Measurements from ENCODE around the gene POU1F1.
"Not testable (repeated sequence)": the region's sequence is repeated elsewhere in the genome, so short reads cannot be mapped to it uniquely, and the experiment has no call there.

Gene POU1F1, protein sequence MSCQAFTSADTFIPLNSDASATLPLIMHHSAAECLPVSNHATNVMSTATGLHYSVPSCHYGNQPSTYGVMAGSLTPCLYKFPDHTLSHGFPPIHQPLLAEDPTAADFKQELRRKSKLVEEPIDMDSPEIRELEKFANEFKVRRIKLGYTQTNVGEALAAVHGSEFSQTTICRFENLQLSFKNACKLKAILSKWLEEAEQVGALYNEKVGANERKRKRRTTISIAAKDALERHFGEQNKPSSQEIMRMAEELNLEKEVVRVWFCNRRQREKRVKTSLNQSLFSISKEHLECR

GRCh38 chr3:87276484-87276883 lies at the start of gene POU1F1:
Gene POU1F1 (minus strand): TSS chr3:87276584. CDS start chr3:87276462, 122 bp downstream.
- no peak for DNase-seq

GRCh38 chr3:87324609-87325008 lies 48.2 kb upstream of the POU1F1 start:
- DNase-seq, result no peak

DNA sequence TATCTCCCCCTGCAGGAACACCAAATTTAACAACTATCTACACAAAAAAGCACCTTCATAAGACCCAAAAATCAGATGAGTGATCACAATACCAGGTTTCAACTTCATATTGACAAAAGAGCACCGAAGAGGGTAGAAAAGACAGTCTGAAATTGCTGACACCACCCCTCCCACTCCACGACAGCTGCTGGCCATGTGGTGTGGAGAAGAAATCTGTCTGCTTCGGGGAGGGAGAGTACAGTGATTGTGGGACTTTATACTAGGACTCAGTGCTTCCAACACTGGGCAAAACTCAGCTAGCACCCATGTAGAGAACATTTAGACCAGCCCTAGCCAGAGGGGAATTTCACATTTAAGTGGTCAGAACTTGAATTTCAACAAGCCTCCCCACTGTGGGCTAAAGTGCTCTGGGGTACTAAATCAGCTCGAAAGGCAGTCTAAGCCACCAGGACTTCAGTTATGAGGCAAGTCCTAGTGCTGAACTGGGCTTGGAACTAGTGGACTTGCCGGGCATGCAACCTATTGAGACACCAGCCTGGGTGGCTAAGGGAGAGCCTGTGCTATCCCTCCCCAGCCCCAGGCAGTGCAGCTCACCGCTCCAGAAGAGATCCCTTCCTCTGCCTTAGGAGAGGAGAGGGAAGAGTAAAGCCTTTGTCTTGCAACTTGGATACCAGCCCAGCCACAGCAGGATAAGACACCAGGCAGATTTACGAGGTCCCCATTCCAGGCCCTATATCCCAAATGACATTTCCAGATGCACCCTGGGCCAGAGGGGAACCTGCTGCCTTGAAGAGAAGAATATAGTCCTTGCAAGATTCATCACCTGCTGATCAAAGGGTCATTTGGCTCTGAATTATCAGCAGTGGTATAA lies 44.6 kb upstream of the POU1F1 start:
- DNase-seq, result no peak

- no peak for DNase-seq
These were observed 42.2 kb upstream of the POU1F1 start for GRCh38 chr3:87318617-87319021.

- no peak for DNase-seq
These were observed 41.4 kb upstream of the POU1F1 start for GRCh38 chr3:87317779-87318178.

- no peak for DNase-seq
These were observed 37.3 kb upstream of the POU1F1 start for GRCh38 chr3:87313641-87314040.

DNA sequence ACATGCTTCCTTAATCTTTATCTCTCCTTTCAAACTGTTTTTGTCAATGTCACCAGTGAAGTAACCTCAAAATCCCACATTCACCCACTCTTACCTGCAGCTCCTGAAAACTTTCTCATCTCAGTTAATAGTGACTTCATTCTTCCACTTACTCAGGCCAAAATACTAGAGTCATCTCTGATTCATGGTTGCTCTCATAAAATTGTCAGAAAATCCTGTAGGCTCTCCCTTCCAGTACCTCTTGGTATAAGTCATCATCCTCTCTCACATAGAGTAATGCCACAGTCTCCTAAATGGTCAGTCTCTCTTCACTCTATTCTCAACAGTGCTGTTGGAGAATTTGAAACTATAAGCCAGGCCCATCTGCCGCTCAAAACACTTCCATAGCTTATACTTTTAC lies 34.9 kb upstream of the POU1F1 start:
- no peak for DNase-seq

DNA sequence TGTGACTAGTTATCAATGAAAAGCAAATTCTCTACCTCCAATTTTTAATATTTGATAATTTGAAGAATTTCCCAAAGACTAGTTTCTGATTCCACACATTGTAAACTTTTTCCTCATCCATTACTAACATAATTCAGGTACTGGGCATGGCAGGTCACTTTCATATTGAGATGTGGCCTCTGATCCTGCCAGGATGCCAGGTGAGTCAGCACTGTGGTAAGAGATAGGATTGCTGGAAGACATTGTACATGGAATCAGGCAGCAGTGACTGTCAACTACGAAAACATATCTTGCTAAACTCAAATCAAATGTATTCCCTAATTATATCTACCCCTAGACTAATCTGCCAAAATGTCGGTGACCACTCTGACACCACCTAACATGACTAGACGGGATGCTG lies 33.2 kb upstream of the POU1F1 start:
- no peak for DNase-seq

DNA sequence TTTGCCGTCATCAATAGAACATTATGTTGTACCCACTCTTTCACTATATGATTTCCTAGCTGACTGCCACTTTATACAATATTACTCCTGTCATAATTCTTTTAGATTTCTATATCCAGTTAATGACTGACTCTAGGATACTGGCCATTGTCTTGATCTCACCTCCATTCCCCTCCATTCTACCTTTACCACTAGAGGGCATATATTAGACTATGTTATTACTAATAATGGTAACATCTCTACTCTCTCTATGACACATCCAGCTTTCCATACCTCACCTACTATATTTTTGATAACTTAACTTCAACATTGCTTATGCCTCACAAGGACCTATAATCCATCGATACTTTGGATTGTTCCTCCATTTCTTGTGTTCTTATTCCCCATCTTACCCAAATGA lies 31.4 kb upstream of the POU1F1 start:
- DNase-seq, result no peak

DNA sequence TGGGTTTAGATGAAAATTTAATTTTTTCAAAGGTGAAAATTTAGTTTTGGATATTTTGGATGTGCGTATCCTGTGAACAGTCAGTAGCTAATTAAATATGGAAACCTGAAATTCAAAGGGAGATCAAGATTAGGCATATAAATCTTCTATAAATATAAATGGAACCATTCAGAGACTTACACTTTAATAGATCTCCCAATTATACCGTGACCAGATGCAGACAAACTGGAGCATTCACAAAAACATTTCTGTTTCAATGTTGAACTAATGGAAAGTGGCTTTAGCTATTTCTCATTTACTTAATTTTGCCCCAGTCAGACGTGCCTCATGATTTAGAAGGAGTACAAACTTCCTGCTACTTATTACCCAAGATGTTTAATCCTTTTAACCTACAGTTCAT lies 29.1 kb upstream of the POU1F1 start:
- no peak for DNase-seq

GRCh38 chr3:87305031-87305430 lies 28.6 kb upstream of the POU1F1 start:
- DNase-seq, result not testable (repeated sequence)

GRCh38 chr3:87298111-87298718 lies 21.8 kb upstream of the POU1F1 start:
- peak; percentile 20 for DNase-seq

DNA sequence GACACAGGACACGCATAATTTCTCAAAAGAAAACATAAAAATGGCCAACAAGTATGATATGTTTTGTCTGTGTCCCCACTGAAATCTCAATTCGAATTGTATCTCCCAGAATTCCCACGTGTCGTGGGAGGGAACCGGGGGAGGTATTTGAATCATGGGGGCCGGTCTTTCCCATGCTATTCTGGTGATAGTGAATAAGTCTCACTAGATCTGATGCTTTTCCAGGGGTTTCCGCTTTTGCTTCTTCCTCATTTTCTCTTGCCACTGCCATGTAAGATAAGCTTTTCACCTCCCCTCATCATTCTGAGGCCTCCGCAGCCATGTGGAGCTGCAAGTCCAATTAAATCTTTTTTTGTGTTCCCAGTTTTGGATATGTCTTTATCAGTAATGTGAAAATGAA lies 12.1 kb upstream of the POU1F1 start:
- no peak for DNase-seq

DNA sequence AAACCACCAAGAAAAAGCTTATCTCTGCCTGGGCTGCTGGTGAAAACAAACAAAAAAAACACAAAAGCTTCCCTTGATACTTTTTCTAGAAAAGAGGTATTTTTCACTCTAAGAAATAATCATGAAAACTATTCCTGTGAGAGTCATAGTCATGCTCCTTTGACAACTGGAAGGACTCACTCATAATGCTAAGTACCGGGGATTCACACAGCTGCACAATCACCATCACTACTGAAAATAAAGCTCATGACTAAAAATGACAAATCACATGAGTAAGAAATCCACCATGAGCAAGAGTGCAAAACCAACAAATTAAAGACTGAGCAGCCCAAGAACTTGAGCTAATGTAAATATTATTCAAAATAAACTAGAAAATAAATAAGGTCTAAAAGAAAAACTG lies 10.6 kb upstream of the POU1F1 start:
- DNase-seq, result no peak

GRCh38 chr3:87272718-87273341 lies 3.6 kb downstream of the POU1F1 start:
- DNase-seq, result no peak

GRCh38 chr3:87270908-87271700 lies 5.3 kb downstream of the POU1F1 start:
- DNase-seq, result no peak

DNA sequence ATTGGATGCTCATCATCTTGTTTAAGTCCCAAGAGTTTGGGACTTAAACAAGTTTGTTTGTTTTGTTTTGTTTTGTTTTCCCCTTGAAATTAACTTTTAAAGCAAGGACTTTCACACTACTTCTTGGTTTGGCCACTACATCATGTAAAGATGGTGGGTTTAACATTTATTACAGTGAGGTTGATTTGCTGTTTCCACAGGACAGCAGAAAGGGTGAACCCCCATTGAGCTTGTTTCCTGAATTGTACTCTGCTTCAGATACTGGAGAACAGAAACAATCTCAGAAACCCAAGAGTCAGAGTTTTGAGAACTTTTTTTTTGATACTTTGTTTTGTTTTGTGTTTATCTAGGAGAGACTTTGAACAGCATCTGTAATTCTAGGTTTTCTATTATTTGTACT lies 6.7 kb downstream of the POU1F1 start:
- DNase-seq, result no peak

DNA sequence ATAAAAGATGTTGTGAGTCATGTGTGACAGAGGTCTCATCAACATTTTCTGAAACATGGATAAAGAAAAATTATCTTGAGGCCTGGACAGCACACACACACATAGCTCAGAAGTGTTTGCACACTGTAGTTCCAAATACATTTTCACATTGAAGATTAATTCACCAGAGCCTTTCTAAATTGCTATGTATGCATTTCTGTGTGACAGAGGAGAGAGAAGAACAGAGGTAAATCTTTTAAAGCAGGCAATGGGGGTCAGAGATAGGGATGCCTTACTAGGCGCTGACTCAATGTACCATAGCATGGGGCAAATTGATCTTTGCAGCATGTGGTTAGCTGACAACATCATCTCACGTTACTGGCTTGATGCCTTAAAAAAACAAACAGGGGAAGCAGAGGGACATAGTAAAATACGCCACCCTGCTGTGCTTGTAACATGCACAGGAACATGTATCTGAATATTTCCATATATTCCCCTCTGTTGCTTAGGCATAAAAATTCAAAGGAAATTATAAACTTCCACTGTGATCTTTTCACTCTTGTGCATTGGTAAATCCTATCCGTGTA lies 7.7 kb downstream of the POU1F1 start:
- no peak for DNase-seq

- DNase-seq, result no peak
These were observed 8.3 kb downstream of the POU1F1 start for GRCh38 chr3:87267953-87268645.

GRCh38 chr3:87261925-87262324 lies 14.5 kb downstream of the POU1F1 start:
- DNase-seq, result no peak

GRCh38 chr3:87260270-87260669 lies 16.1 kb downstream of the POU1F1 start:
- peak; percentile 27 for DNase-seq

DNA sequence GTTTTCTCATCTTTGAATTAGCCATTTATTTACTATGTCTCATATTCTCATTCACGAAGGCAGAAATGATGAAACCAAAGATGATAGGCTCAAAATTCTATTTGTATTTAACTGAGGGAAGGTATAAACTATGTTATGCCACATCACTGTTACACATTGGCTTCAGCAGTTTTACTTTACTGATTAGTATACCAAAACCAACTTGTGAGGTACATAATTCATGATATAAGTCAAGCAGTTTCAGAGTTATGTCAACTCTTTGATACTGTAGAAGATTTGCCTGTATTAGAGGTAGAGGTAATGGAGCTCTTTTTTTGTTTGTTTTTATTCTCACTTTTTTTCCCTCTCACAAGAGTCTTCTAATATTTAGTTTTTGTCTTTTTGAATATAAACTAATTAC lies 26.4 kb downstream of the POU1F1 start:
- no peak for DNase-seq

Data from NCI-H1694 treated with DMSO at 0.1 percent for 48 hours (cell line).